ENCODE measurements around the gene PIF1.

- TF ChIP-seq CTCF (IDR thresholded peaks at IDR 0.05; ENCODE audit: low read depth, low read length, poor library complexity, severe bottlenecking): no peak
- no peak for TF ChIP-seq EZH2phosphoT487 (IDR thresholded peaks at IDR 0.05; ENCODE audit: borderline replicate concordance, low read length)
Observed at GRCh38 chr15:64861960-64862359, 36.5 kb upstream of the PIF1 start.
